Peyer's patch (tissue), 4 donors: ENCODE data around the gene TMED7. TPM values are rescaled to one million over a fixed set of nuclear protein-coding genes. Genes with fewer than 3 reads are reported as not detected.
A peak's percentile ranks its signal among the peaks of the same experiment; 100 is the strongest.

Source experiments
- DNase-seq, 3 donors: peaks; one replicate each; pipeline ENCODE4 v3.0.0-alpha.2; 2017 to 2019
- H3K27ac ChIP-seq, 4 donors: fragments of 200-600 bp; sonication (generic); one replicate each; pipeline ENCODE4 v1.5.1; 2016 to 2019
- H3K27me3 ChIP-seq, 2 donors: fragments of 200-600 bp; sonication (generic); one replicate each; pipeline ENCODE4 v1.5.1; 2019
- H3K36me3 ChIP-seq, 3 donors: fragments of 200-600 bp; sonication (generic); one replicate each; pipeline ENCODE4 v1.5.1; 2016 to 2019
- H3K4me1 ChIP-seq, 4 donors: fragments of 200-600 bp; sonication (generic); one replicate each; pipeline ENCODE4 v1.5.1; 2016 to 2019
- H3K4me3 ChIP-seq, 4 donors: fragments of 200-600 bp; sonication (generic); 1 replicate in 3 of 4; 2 replicates in 1 of 4; pipeline ENCODE4 v1.5.1; 2016 to 2019; ENCODE audit warnings: mild to moderate bottlenecking in 1 of 4
- H3K9me3 ChIP-seq, 4 donors: fragments of 200-600 bp; sonication (generic); one replicate each; pipeline ENCODE4 v1.5.1; 2016 to 2019; ENCODE audit warnings: mild to moderate bottlenecking in 1 of 4
- POLR2A ChIP-seq, 2 donors: fragments of 450-650 bp; IDR thresholded peaks; one replicate each; pipeline ENCODE4 v1.5.1; 2017; ENCODE audit warnings: antibody characterized with exemption in 2 of 2, mild to moderate bottlenecking in 2 of 2, moderate library complexity in 2 of 2
- total RNA-seq, 4 donors: library from RNA; depleted of rRNA; stranded (reverse); fragments of >200 nt; gene quantifications; one replicate each; pipeline ENCODE4 v1.1.0, GENCODE V29; 2016
- TF ChIP-seq, protein P1 (sequence below), 6 experiments: fragments of 450-650 bp in 4 of 6; fragments of 200-600 bp in 2 of 6; sonication (generic) in 1 of 6; IDR thresholded peaks; one replicate each; pipeline ENCODE4 v1.5.1; 2017 to 2019; ENCODE audit warnings: antibody characterized with exemption in 6 of 6, mild to moderate bottlenecking in 3 of 6, moderate library complexity in 1 of 6

The TMED7 gene
- total RNA-seq, 4 donors from 2014 or later = 36.3 to 119 (median 99.7) TPM

DNA sequence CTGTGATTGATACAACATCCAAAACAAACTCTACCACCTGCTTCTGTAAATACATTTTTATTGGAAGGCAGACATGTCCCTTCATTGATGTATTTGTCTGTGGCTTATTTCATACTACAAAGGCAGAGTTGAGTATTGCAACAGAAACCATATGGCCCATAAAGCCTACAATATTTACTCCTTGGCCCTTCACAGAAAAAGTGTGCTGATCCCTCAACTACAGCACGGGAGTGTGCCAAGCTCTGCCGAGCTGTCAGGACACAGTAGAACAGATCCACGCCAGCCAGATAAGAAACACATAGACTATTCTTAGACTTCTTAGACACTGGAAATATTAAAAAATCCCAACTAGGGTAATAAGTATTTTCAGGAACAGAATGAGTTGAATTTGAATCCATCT is 36.8 kb downstream of the TMED7 start:
- Histone ChIP-seq H3K4me3 (no peak overlapping the region), H3K27me3 (no peaks in the 10 kb centered on the region), H3K4me1 (no peaks in the 10 kb centered on the region), H3K9me3 (no peaks in the 10 kb centered on the region), H3K36me3 (no peaks in the 10 kb centered on the region), H3K27ac (no peak overlapping the region)
- no peak for DNase-seq
- TF ChIP-seq, protein P1, sequence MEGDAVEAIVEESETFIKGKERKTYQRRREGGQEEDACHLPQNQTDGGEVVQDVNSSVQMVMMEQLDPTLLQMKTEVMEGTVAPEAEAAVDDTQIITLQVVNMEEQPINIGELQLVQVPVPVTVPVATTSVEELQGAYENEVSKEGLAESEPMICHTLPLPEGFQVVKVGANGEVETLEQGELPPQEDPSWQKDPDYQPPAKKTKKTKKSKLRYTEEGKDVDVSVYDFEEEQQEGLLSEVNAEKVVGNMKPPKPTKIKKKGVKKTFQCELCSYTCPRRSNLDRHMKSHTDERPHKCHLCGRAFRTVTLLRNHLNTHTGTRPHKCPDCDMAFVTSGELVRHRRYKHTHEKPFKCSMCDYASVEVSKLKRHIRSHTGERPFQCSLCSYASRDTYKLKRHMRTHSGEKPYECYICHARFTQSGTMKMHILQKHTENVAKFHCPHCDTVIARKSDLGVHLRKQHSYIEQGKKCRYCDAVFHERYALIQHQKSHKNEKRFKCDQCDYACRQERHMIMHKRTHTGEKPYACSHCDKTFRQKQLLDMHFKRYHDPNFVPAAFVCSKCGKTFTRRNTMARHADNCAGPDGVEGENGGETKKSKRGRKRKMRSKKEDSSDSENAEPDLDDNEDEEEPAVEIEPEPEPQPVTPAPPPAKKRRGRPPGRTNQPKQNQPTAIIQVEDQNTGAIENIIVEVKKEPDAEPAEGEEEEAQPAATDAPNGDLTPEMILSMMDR (IDR thresholded peaks at IDR 0.05) = no peak
- no peak for TF ChIP-seq POLR2A (IDR thresholded peaks at IDR 0.05)

DNA sequence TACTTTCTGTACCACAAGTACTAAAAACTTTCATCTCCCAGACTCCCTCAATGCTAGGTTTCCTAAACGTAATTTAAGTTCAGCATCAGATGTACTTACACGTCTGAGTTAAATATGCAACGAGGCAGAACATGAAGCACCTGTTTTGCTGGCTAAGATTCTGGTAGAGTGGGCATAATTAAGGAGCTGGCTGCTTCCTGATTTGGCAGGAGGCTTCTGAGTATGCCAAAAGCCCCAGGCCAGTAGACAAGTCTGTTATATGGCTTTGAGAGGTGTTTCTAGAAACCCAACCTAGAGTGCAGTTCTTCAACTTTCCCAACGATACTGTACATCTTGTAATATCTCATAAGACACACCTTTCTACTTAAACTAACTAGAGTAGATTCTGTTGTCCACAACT is 37.2 kb downstream of the TMED7 start:
- DNase-seq = no peak
- H3K27me3 ChIP-seq = no peaks in the 10 kb centered on the region

DNA sequence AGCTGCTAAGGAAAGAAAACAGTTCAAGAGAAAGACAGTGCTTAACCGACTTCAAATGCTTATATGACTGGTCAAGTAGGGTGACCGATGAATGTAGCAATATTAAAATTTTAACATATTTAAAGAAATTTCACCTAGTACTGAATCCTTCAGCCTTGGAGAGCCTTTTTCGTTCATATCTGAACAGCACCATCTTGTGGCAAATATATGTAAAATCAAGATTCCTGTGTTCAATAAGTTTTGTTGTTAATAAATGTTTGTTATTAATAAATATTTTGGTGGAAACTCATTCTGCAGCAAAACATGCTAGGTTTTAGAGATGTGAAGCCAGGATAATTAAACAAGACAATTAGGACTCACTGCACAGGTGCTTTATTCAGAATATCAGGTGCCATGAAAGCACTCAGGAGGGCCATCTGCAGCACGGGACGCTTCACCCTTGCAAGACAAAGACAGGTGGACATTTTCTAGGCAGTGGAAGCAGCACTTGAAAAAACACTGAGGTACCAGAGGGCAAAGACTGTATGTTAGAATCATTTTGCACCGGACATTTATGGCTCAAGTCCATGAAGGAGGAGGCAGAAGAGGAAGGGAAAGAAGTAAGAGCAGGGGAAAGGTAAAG is 39.2 kb downstream of the TMED7 start:
- DNase-seq = no peak
- no peak overlapping the region for H3K27ac ChIP-seq
- H3K9me3 ChIP-seq = no peaks in the 10 kb centered on the region
- no peaks in the 10 kb centered on the region for H3K27me3 ChIP-seq
- H3K4me1 ChIP-seq = no peaks in the 10 kb centered on the region
- no peaks in the 10 kb centered on the region for H3K36me3 ChIP-seq
- H3K4me3 ChIP-seq = no peak overlapping the region
- TF ChIP-seq POLR2A (IDR thresholded peaks at IDR 0.05) = no peak
- TF ChIP-seq, protein P1 (IDR thresholded peaks at IDR 0.05) = peak in 5 of 6 experiments; percentile 49 to 72 (median 66)

More for the DNA sequence above, 37.2 kb downstream of the TMED7 start:
- Histone ChIP-seq H3K9me3 (no peaks in the 10 kb centered on the region), H3K36me3 (no peaks in the 10 kb centered on the region), H3K4me1 (no peaks in the 10 kb centered on the region), H3K27ac (no peak overlapping the region), H3K4me3 (no peak overlapping the region)
- TF ChIP-seq, protein P1 (IDR thresholded peaks at IDR 0.05) = no peak
- no peak for TF ChIP-seq POLR2A (IDR thresholded peaks at IDR 0.05)

DNA sequence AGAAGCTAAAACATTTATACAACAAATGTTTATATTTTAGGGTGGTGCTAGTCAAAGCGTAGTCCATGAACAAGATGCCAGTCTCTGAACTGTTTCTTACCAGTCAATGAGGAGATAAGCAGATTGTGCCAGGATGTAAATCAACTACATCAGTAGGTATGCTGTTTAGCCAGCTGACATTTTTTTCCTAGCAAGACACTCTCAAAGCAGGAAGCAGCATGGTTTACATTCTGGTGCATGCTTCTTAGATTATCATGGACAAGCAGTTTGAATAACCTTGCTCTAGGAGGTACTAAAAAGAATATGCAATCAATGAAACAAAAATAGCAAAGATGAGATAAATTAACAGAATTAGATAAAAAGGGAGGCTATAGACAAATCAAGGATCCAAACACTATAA is 40.6 kb downstream of the TMED7 start:
- H3K9me3 ChIP-seq = no peaks in the 10 kb centered on the region
- no peaks in the 10 kb centered on the region for H3K36me3 ChIP-seq
- no peak overlapping the region for H3K27ac ChIP-seq
- TF ChIP-seq, protein P1 (IDR thresholded peaks at IDR 0.05) = no peak
- no peak for TF ChIP-seq POLR2A (IDR thresholded peaks at IDR 0.05)
- H3K4me1 ChIP-seq = no peaks in the 10 kb centered on the region
- H3K27me3 ChIP-seq = no peaks in the 10 kb centered on the region
- DNase-seq = no peak
- H3K4me3 ChIP-seq = no peak overlapping the region

DNA sequence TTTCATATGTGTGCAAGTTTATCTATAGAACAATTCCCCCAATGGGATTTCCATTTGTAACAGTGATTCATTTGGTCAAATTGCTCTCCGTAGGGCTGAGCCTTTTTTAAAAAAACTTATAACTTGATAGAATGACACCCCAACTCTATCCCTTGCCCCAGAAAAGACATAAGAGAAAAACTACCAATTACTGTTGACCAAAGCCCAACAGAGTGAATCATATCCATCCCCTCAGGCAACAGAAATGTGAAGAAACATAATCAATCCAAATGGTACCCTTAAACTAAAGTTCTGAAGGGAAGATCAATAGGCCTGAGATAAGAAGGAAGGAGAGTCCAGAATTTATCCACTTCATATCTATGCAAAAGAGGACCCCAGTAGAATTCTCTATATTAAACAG is 41.3 kb downstream of the TMED7 start:
- Histone ChIP-seq H3K9me3 (no peaks in the 10 kb centered on the region), H3K36me3 (no peaks in the 10 kb centered on the region), H3K4me3 (no peak overlapping the region), H3K27me3 (no peaks in the 10 kb centered on the region), H3K4me1 (no peaks in the 10 kb centered on the region), H3K27ac (no peak overlapping the region)
- TF ChIP-seq, protein P1 (IDR thresholded peaks at IDR 0.05) = no peak
- TF ChIP-seq POLR2A (IDR thresholded peaks at IDR 0.05) = no peak
- DNase-seq = no peak

DNA sequence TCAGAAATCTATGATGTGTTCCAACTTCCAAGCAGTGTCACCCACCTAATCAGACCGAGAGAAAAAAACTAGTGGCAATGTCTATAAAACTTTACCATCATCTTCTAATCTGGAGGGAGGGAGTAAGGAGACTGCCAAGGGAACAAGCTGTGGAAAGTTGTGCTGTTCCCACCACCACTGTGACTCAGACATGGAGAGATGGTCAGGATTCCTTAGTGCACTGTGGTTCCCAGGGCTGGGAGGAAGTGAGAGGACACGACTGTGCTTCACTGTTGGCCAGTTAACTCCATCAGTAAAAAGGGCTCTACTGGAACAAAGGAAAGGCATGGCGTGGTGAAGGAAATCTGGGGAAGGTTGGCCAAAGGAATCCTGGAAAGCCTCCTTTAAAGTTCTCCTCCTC is 42.4 kb downstream of the TMED7 start:
- DNase-seq = no peak
- Histone ChIP-seq H3K27me3 (no peaks in the 10 kb centered on the region), H3K36me3 (no peaks in the 10 kb centered on the region), H3K4me3 (no peak overlapping the region), H3K9me3 (no peaks in the 10 kb centered on the region), H3K4me1 (no peaks in the 10 kb centered on the region), H3K27ac (no peak overlapping the region)
- TF ChIP-seq, protein P1 (IDR thresholded peaks at IDR 0.05) = no peak
- TF ChIP-seq POLR2A (IDR thresholded peaks at IDR 0.05) = no peak
